HG02981 (cell line): ENCODE measurements around the gene EEF1G.

ENCODE experiments used
- ATAC-seq: cut with Tn5 transposase; IDR thresholded peaks from one replicate; pipeline ENCODE4 v1.9.1; 2021; ENCODE audit warnings: mild to moderate bottlenecking, moderate library complexity; ENCODE audit not compliant: unreplicated experiment

EEF1G gene

GRCh38 chr11:62542750-62543567 is 30.7 kb downstream of the EEF1G start:
- no peak for ATAC-seq

- ATAC-seq, result no peak
These were observed 31.5 kb downstream of the EEF1G start for GRCh38 chr11:62542111-62542745.

GRCh38 chr11:62540804-62541701 is 32.6 kb downstream of the EEF1G start:
- peak; percentile 41 for ATAC-seq

- no peak for ATAC-seq
These were observed 34.3 kb downstream of the EEF1G start for GRCh38 chr11:62539238-62539925.

GRCh38 chr11:62538470-62539237 is 35.0 kb downstream of the EEF1G start:
- ATAC-seq, result no peak

- no peak for ATAC-seq
These were observed 37.3 kb downstream of the EEF1G start for GRCh38 chr11:62536301-62536957.

GRCh38 chr11:62535802-62536201 is 37.9 kb downstream of the EEF1G start:
- ATAC-seq, result no peak

GRCh38 chr11:62534779-62535545 is 38.7 kb downstream of the EEF1G start:
- no peak for ATAC-seq

GRCh38 chr11:62532096-62532495 is 41.6 kb downstream of the EEF1G start:
- ATAC-seq, result no peak

- no peak for ATAC-seq
These were observed 56.8 kb downstream of the EEF1G start for GRCh38 chr11:62516736-62517371.

- ATAC-seq, result no peak
These were observed 59.5 kb downstream of the EEF1G start for GRCh38 chr11:62514151-62514550.

GRCh38 chr11:62513626-62514025 is 60.1 kb downstream of the EEF1G start:
- no peak for ATAC-seq

- no peak for ATAC-seq
These were observed 60.7 kb downstream of the EEF1G start for GRCh38 chr11:62512961-62513360.
